ENCODE results near the gene AKAP11. TPM values are rescaled to one million over a fixed set of nuclear protein-coding genes. Genes with fewer than 3 reads are reported as not detected.

Gene AKAP11
- total RNA-seq, 1 experiment from 2014 or later = 5.2 TPM

DNA sequence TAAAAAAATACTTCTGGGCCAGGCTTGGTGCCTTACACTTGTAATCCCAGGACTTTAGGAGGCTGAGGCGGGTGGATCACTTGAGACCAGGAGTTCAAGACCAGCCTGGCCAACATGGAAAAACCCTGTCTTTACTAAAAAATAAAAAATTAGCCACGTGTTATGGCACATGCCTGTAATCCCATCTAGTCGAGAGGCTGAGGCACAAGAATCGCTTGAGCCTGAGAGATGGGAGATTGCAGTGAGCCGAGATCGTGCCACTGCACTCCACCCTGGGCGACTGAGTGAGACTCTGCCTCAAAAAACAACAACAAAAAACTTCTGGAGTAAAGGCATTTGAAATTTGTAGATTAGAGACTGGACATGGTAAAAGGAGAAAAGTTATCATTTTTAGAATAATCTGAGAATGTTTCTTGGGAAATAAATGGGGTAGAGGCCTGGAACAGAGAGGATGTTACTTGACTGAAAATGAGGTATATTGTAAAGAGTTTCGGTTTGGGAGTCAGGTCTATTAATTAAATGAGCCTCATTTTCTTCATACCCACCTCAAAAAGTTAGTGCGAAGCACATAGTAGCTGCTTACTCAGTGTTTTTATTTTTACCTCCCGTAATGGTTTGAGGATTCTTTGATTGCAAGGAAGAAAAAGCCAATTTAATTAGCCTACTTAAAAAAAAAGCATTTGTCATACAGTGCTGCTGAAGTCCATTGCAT, 2.6 kb downstream of the AKAP11 start:
- no peak for TF ChIP-seq EZH2 (IDR thresholded peaks at IDR 0.05; ENCODE audit: low read length, unreplicated experiment)
- TF ChIP-seq, protein P1, sequence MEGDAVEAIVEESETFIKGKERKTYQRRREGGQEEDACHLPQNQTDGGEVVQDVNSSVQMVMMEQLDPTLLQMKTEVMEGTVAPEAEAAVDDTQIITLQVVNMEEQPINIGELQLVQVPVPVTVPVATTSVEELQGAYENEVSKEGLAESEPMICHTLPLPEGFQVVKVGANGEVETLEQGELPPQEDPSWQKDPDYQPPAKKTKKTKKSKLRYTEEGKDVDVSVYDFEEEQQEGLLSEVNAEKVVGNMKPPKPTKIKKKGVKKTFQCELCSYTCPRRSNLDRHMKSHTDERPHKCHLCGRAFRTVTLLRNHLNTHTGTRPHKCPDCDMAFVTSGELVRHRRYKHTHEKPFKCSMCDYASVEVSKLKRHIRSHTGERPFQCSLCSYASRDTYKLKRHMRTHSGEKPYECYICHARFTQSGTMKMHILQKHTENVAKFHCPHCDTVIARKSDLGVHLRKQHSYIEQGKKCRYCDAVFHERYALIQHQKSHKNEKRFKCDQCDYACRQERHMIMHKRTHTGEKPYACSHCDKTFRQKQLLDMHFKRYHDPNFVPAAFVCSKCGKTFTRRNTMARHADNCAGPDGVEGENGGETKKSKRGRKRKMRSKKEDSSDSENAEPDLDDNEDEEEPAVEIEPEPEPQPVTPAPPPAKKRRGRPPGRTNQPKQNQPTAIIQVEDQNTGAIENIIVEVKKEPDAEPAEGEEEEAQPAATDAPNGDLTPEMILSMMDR (conservative IDR thresholded peaks at IDR 0.05; ENCODE audit: low read depth, low read length) = no peak
- no peak for TF ChIP-seq EZH2phosphoT487 (IDR thresholded peaks at IDR 0.05; ENCODE audit: borderline replicate concordance, low read length)
- H3K9me3 ChIP-seq (ENCODE audit: low read length) = no peaks in the 10 kb centered on the region
- no peaks in the 10 kb centered on the region for H3K27me3 ChIP-seq (ENCODE audit: low read length)
- H3K27ac ChIP-seq (ENCODE audit: low read length) = no peak overlapping the region
- intact Hi-C loops (cut with micrococcal nuclease) = no loop called here
- H3K9ac ChIP-seq (ENCODE audit: low read length) = no peak overlapping the region
- H3K36me3 ChIP-seq (ENCODE audit: low read depth, low read length) = no peaks in the 10 kb centered on the region
- no peak overlapping the region for H3K4me2 ChIP-seq (ENCODE audit: low read length)
- H3K9me2 ChIP-seq (replicated peaks; ENCODE audit: low read length) = no peaks in the 10 kb centered on the region
- no peaks in the 10 kb centered on the region for H3F3A ChIP-seq (ENCODE audit: low read length, unreplicated experiment)
- H2AFZ ChIP-seq (ENCODE audit: low read length) = no peak overlapping the region
- H3K4me3 ChIP-seq (ENCODE audit: low read length) = no peak overlapping the region
- DNase-seq (no peak), ATAC-seq (no peak)
- peaks cover 12% of the 10 kb centered on the region; the same call in 1 of the 2 replicates for H3K4me1 ChIP-seq (ENCODE audit: insufficient read depth, low read length)
- ChIA-PET CTCF (no interaction called here), POLR2A (ENCODE audit: unreplicated experiment) (no interaction called here)
- peaks cover 51% of the 10 kb centered on the region for H3K79me2 ChIP-seq (ENCODE audit: low read length)
- no TSS peak for BruUV-seq (replicated peaks)
- no peaks in the 10 kb centered on the region for H4K20me1 ChIP-seq (ENCODE audit: low read length)

DNA sequence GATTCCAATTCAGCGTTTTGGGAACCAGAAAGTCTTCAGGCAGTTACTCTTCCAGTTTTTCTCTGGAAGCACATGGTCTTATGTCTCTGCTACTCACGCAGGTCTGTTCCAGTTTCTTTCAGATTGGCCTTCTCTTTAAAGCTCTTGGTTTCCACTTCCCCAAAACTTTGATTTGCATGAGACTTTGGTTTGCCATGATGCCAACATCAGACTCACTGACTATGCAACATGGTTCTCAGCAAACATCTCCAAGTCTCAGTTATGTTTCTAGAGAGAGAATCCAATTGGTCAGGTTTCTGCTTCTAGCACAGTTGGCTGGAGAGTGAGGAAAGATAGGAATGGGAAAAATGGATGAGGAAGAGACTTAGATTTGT, 3.1 kb downstream of the AKAP11 start:
- no peak for DNase-seq
- intact Hi-C loops (cut with micrococcal nuclease) = no loop called here
- Histone ChIP-seq H3K27me3 (ENCODE audit: low read length) (no peaks in the 10 kb centered on the region), H3K4me2 (ENCODE audit: low read length) (no peak overlapping the region), H3F3A (ENCODE audit: low read length, unreplicated experiment) (no peaks in the 10 kb centered on the region), H3K4me3 (ENCODE audit: low read length) (no peak overlapping the region), H3K36me3 (ENCODE audit: low read depth, low read length) (no peaks in the 10 kb centered on the region), H3K79me2 (ENCODE audit: low read length) (peaks cover 52% of the 10 kb centered on the region), H3K4me1 (ENCODE audit: insufficient read depth, low read length) (peaks cover 12% of the 10 kb centered on the region; the same call in 1 of the 2 replicates), H3K9me2 (replicated peaks; ENCODE audit: low read length) (no peaks in the 10 kb centered on the region), H3K27ac (ENCODE audit: low read length) (no peak overlapping the region), H4K20me1 (ENCODE audit: low read length) (no peaks in the 10 kb centered on the region), H3K9ac (ENCODE audit: low read length) (no peak overlapping the region), H3K9me3 (ENCODE audit: low read length) (no peaks in the 10 kb centered on the region), H2AFZ (ENCODE audit: low read length) (no peak overlapping the region)
- TF ChIP-seq EZH2phosphoT487 (IDR thresholded peaks at IDR 0.05; ENCODE audit: borderline replicate concordance, low read length) = no peak
- TF ChIP-seq EZH2 (IDR thresholded peaks at IDR 0.05; ENCODE audit: low read length, unreplicated experiment) = no peak
- TF ChIP-seq, protein P1 (conservative IDR thresholded peaks at IDR 0.05; ENCODE audit: low read depth, low read length) = no peak
- BruUV-seq (replicated peaks) = no TSS peak
- ChIA-PET POLR2A (ENCODE audit: unreplicated experiment) (no interaction called here), CTCF (no interaction called here)
- ATAC-seq = no peak

DNA sequence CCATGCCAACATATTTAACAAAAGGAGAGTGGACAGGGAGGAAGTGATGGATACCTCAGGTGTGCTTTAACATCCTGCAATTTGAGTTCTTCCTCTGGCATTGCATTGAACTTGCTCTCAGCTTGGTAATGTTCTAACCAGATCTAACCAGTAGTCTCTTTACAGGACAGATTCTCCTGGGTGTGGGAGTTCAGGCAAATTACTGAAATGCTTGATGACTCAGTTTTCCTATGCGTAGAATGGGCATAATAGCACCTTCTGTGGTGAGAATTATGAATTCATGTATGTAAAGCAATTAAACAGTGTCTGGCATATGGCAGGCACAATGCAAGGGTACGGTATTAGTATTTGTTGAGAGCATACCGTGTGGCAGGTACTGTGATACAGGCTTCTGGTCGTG, 3.6 kb downstream of the AKAP11 start:
- no peak overlapping the region for H3K27ac ChIP-seq (ENCODE audit: low read length)
- H3K9ac ChIP-seq (ENCODE audit: low read length) = no peak overlapping the region
- no peak overlapping the region for H3K4me3 ChIP-seq (ENCODE audit: low read length)
- ChIA-PET CTCF (no interaction called here), POLR2A (ENCODE audit: unreplicated experiment) (no interaction called here)
- H3K4me1 ChIP-seq (ENCODE audit: insufficient read depth, low read length) = peaks cover 12% of the 10 kb centered on the region; the same call in 1 of the 2 replicates
- H4K20me1 ChIP-seq (ENCODE audit: low read length) = no peaks in the 10 kb centered on the region
- DNase-seq (no peak), ATAC-seq (no peak)
- H3K36me3 ChIP-seq (ENCODE audit: low read depth, low read length) = no peaks in the 10 kb centered on the region
- H3K9me2 ChIP-seq (replicated peaks; ENCODE audit: low read length) = no peaks in the 10 kb centered on the region
- BruUV-seq (replicated peaks) = no TSS peak
- peaks cover 55% of the 10 kb centered on the region for H3K79me2 ChIP-seq (ENCODE audit: low read length)
- TF ChIP-seq, protein P1 (conservative IDR thresholded peaks at IDR 0.05; ENCODE audit: low read depth, low read length) = no peak
- TF ChIP-seq EZH2 (IDR thresholded peaks at IDR 0.05; ENCODE audit: low read length, unreplicated experiment) = no peak
- no peak for TF ChIP-seq EZH2phosphoT487 (IDR thresholded peaks at IDR 0.05; ENCODE audit: borderline replicate concordance, low read length)
- no peaks in the 10 kb centered on the region for H3K9me3 ChIP-seq (ENCODE audit: low read length)
- H3F3A ChIP-seq (ENCODE audit: low read length, unreplicated experiment) = no peaks in the 10 kb centered on the region
- intact Hi-C loops (cut with micrococcal nuclease) = no loop called here
- H3K4me2 ChIP-seq (ENCODE audit: low read length) = no peak overlapping the region
- H2AFZ ChIP-seq (ENCODE audit: low read length) = no peak overlapping the region
- H3K27me3 ChIP-seq (ENCODE audit: low read length) = no peaks in the 10 kb centered on the region
